ENCODE measurements around the gene MS4A1. TPM values are rescaled to one million over a fixed set of nuclear protein-coding genes. Genes with fewer than 3 reads are reported as not detected.

Gene MS4A1
- total and polyA plus RNA-seq, 2 of the 4 experiments (the other 2 are of a cell fraction), result not detected

DNA sequence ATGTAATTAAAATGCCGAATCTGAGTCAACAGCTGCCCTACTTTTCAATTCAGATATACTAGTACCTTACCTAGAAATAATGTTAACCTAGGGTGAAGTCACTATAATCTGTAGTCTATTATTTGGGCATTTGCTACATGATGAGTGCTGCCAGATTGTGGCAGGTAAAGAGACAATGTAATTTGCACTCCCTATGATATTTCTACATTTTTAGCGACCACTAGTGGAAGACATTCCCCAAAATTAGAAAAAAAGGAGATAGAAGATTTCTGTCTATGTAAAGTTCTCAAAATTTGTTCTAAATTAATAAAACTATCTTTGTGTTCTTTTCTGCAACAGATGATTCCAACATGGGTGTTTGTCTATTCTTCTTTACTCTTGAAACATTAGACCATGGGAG is 14.1 kb downstream of the MS4A1 start:
- no peak overlapping the region for H3K14ac ChIP-seq (replicated peaks; ENCODE audit: low read depth, low read length)
- dilution Hi-C loops (cut with HindIII; ENCODE audit: low sequenced_read_pairs, unreplicated experiment) (no loop called here), intact Hi-C loops (cut with micrococcal nuclease) (no loop called here), in situ Hi-C loops (cut with MboI; ENCODE audit: low sequenced_read_pairs) (no loop called here)
- H2AFZ ChIP-seq (replicated peaks; ENCODE audit: low read length, poor library complexity), result no peak overlapping the region
- DNase-seq (no peak), ATAC-seq (ENCODE audit: low read depth) (no peak)
- H2BK15ac ChIP-seq (ENCODE audit: low read depth, low read length), result no peak overlapping the region
- H2BK20ac ChIP-seq (ENCODE audit: low read depth, low read length), result no peak overlapping the region
- ChIA-PET CTCF (no interaction called here), POLR2A (ENCODE audit: unreplicated experiment) (no interaction called here)
- no peak overlapping the region for H2AK9ac ChIP-seq (replicated peaks; ENCODE audit: low read depth, low read length, poor library complexity)
- no CpG with 5 or more reads among the region's 2 CpGs for WGBS, 2 experiments (ENCODE audit: extremely low coverage in 2 of 2, insufficient read length in 1 of 2)
- H3K56ac ChIP-seq (ENCODE audit: extremely low read depth, insufficient read depth, low read length), result no peak overlapping the region
- no peaks in the 10 kb centered on the region for H3K27me3 ChIP-seq (ENCODE audit: control insufficient read depth, insufficient read depth, low read length)
- no peaks in the 10 kb centered on the region for H4K20me1 ChIP-seq (ENCODE audit: insufficient read depth, low read length)
- no peaks in the 10 kb centered on the region for H3K79me1 ChIP-seq (ENCODE audit: low read depth in 1 of 2, low read length in 2 of 2)
- no peak overlapping the region for H2BK120ac ChIP-seq (ENCODE audit: low read depth, low read length)
- H3K27ac ChIP-seq (ENCODE audit: insufficient read depth, low read length), result no peak overlapping the region
- H4K5ac ChIP-seq (ENCODE audit: low read depth, low read length), result no peak overlapping the region
- no peak overlapping the region for H3K23ac ChIP-seq (ENCODE audit: low read depth, low read length)
- no peak overlapping the region for H3K4me2 ChIP-seq (ENCODE audit: low read depth, low read length)
- no peak overlapping the region for H2AK5ac ChIP-seq (ENCODE audit: low read depth, low read length)
- no peak overlapping the region for H3K18ac ChIP-seq (ENCODE audit: low read depth, low read length)
- TF ChIP-seq CHD1 (IDR thresholded peaks at IDR 0.05; ENCODE audit: low read depth, low read length) (no peak), MXI1 (IDR thresholded peaks at IDR 0.05; ENCODE audit: borderline replicate concordance, low read depth, low read length) (no peak), BHLHE40 (IDR thresholded peaks at IDR 0.05; ENCODE audit: low read depth, low read length) (no peak), POLR2A (IDR thresholded peaks at IDR 0.05; ENCODE audit: low read depth, low read length) (no peak), SMC3 (IDR thresholded peaks at IDR 0.05; ENCODE audit: low read depth, low read length) (no peak), NFE2L2 (IDR thresholded peaks at IDR 0.05; ENCODE audit: low read depth, low read length) (no peak), RCOR1 (IDR thresholded peaks at IDR 0.05; ENCODE audit: insufficient replicate concordance, low read length) (no peak), CEBPB (IDR thresholded peaks at IDR 0.05; ENCODE audit: low read depth, low read length) (no peak), RFX5 (IDR thresholded peaks at IDR 0.05; ENCODE audit: low read depth, low read length) (no peak), MAZ (IDR thresholded peaks at IDR 0.05; ENCODE audit: borderline replicate concordance, low read depth, low read length) (no peak), MAFK (IDR thresholded peaks at IDR 0.05; ENCODE audit: low read depth, low read length) (no peak), RAD21 (IDR thresholded peaks at IDR 0.05; ENCODE audit: low read length) (no peak), FOS (IDR thresholded peaks at IDR 0.05; ENCODE audit: low read depth, low read length) (no peak)
- TF ChIP-seq, protein P1, sequence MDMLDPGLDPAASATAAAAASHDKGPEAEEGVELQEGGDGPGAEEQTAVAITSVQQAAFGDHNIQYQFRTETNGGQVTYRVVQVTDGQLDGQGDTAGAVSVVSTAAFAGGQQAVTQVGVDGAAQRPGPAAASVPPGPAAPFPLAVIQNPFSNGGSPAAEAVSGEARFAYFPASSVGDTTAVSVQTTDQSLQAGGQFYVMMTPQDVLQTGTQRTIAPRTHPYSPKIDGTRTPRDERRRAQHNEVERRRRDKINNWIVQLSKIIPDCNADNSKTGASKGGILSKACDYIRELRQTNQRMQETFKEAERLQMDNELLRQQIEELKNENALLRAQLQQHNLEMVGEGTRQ (IDR thresholded peaks at IDR 0.05; ENCODE audit: low read depth, low read length), result no peak
- TF ChIP-seq, protein P2, sequence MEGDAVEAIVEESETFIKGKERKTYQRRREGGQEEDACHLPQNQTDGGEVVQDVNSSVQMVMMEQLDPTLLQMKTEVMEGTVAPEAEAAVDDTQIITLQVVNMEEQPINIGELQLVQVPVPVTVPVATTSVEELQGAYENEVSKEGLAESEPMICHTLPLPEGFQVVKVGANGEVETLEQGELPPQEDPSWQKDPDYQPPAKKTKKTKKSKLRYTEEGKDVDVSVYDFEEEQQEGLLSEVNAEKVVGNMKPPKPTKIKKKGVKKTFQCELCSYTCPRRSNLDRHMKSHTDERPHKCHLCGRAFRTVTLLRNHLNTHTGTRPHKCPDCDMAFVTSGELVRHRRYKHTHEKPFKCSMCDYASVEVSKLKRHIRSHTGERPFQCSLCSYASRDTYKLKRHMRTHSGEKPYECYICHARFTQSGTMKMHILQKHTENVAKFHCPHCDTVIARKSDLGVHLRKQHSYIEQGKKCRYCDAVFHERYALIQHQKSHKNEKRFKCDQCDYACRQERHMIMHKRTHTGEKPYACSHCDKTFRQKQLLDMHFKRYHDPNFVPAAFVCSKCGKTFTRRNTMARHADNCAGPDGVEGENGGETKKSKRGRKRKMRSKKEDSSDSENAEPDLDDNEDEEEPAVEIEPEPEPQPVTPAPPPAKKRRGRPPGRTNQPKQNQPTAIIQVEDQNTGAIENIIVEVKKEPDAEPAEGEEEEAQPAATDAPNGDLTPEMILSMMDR (conservative IDR thresholded peaks at IDR 0.05; ENCODE audit: low read depth, low read length), result no peak
- TF ChIP-seq, protein P3, sequence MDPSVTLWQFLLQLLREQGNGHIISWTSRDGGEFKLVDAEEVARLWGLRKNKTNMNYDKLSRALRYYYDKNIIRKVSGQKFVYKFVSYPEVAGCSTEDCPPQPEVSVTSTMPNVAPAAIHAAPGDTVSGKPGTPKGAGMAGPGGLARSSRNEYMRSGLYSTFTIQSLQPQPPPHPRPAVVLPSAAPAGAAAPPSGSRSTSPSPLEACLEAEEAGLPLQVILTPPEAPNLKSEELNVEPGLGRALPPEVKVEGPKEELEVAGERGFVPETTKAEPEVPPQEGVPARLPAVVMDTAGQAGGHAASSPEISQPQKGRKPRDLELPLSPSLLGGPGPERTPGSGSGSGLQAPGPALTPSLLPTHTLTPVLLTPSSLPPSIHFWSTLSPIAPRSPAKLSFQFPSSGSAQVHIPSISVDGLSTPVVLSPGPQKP (IDR thresholded peaks at IDR 0.05; ENCODE audit: borderline replicate concordance, low read depth, low read length), result no peak
- H3K4me1 ChIP-seq (ENCODE audit: control insufficient read depth, insufficient read depth, low read length), result no peaks in the 10 kb centered on the region
- no peak overlapping the region for H3K9ac ChIP-seq (ENCODE audit: low read depth, low read length)
- no peaks in the 10 kb centered on the region for H3K36me3 ChIP-seq (ENCODE audit: control insufficient read depth, insufficient read depth, low read length)
- H3K4me3 ChIP-seq (ENCODE audit: insufficient read depth, low read depth, low read length), result no peak overlapping the region
- BruUV-seq (replicated peaks), result no TSS peak
- no peak overlapping the region for H3K4ac ChIP-seq (ENCODE audit: low read depth, low read length)
- H2BK5ac ChIP-seq (ENCODE audit: low read depth, low read length, poor library complexity, severe bottlenecking), result no peak overlapping the region
- 0 out of 2 replicates have a peak, but pooled peaks cover under 1% of the 10 kb centered on the region for H3K9me3 ChIP-seq (ENCODE audit: control insufficient read depth, insufficient read depth, low read length)
- H4K91ac ChIP-seq (ENCODE audit: insufficient read depth, low read depth, low read length), result no peak overlapping the region
- H3K9me1 ChIP-seq (ENCODE audit: insufficient read depth, low read length), result no peaks in the 10 kb centered on the region
- H4K8ac ChIP-seq (ENCODE audit: low read depth in 2 of 2, low read length in 2 of 2), result no peak overlapping the region
